HG03103 (cell line): ENCODE results near the gene DPYSL4.
"Not testable (repeated sequence)": the region's sequence is repeated elsewhere in the genome, so short reads cannot be mapped to it uniquely, and the experiment has no call there.

ENCODE experiments used
- ATAC-seq: cut with Tn5 transposase; IDR thresholded peaks from one replicate; pipeline ENCODE4 v1.9.1; 2021; ENCODE audit warnings: low read depth; ENCODE audit not compliant: unreplicated experiment

DPYSL4 gene

DNA sequence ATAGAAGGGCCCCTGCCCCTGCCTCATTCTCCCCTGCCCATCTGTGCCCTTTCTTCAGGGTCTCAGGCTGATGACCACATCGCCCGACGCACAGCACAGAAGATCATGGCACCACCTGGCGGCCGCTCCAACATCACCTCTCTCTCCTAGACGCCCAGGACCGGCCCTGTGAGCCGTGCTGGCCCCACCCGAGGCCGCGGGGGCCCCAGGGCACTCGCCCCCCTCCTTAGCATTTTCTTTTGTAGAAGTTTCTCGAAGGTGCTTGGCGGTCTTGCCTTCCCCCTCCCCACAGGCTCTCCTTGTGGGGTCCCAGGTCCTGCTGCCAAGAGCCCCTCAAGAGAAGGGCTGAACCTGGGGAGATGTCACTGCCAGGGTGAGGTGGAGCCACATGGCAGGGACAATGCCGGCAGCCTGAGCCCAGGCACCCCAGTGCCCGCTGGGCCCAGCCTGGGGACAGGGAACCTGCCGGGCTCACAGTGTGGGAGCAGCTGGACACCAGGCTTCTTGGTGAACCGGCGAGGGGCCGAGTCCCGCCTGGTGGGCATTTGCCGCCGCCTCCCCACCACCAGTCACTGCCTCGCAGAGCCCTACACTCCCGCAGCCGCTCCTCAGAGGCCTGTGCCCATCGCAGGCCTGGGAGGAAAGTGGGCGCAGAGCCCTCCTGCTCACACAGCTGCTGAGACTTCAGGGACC is 18.2 kb downstream of the DPYSL4 start:
- no peak for ATAC-seq

DNA sequence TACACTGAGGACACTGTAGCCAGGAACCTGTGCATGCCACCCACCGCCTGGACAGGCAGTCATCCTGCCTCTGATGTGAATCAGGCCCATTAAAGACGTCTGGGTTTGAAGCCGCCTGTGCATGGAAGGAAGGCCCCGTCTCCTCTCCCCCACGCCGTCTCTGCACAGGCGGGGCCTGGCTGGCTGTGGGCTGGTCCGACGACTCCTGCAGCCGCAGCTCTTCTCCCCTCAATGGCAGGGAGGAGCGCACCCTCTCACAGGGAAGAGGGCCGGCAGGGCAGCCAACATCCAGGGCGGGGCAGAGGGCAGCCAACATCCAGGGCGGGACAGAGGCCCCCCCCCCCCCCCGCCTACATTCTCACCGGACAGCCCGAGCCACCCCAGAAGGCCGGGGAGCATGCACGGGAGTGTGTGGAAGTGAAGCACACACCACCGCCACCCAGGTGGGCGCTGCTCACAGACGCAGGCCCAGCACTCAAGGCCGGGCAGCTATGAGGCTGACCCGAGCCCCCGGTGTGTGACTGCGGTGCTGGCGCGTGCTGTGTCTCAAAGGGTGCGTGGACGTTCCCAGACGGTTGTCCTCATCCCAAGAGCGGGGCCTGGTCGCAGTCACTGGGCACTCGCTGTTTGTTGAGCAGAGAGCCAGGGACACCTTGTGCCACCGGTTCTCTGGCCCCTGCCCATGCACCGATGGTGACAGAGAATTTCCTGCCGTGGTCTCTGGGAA is 19.1 kb downstream of the DPYSL4 start:
- ATAC-seq = no peak

DNA sequence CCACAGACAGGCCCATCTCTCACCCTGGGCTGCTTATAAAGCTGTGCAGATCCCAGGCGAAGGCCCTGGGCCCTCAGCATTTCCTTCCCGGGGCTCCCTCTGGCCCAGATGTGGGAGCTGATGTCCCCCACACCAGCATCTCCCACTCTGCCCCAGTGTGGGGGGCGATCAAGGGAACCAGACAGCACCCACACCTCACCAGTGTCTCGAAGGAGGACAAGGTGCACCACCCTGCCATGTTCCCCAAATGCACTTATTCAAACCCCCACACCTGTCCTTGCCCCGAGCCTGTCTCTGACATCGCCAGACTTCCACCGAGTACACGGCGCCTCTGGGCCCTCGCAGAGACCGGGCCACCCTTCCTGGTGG is 19.6 kb downstream of the DPYSL4 start:
- no peak for ATAC-seq

DNA sequence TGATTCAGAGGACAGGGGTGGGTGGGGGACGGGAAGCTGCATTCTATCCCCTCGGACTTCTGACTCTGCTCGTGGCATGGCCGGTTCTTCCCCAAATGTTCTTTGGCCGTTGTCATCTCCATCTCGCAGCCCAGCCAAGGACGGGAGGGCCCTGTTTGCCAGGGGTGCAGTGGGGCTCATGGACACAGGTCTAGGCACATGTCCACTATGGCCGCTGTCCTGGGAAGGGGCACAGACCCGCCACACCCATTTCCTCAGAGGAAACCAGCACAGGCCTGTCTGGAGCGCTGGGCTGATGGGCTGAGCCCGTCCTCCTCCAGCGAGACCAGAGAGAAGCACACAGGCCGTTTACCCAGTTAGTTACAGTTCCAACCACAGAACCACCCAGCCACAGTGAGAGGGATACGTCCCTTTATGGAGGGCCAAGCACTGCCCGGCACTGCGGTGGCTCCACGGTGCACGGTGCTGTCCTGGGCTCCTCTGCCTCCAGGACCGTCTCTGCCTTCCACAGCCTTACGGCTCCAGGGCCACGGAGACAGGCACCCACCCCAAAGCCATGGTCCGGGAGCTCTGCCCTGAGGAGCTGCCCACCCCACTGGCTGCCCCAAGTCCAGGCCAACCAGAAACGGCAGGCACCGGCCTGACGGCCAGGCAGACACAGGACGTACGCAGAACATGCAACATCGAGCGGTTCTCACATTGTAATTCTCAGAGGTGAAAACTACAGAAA is 20.2 kb downstream of the DPYSL4 start:
- ATAC-seq = no peak

DNA sequence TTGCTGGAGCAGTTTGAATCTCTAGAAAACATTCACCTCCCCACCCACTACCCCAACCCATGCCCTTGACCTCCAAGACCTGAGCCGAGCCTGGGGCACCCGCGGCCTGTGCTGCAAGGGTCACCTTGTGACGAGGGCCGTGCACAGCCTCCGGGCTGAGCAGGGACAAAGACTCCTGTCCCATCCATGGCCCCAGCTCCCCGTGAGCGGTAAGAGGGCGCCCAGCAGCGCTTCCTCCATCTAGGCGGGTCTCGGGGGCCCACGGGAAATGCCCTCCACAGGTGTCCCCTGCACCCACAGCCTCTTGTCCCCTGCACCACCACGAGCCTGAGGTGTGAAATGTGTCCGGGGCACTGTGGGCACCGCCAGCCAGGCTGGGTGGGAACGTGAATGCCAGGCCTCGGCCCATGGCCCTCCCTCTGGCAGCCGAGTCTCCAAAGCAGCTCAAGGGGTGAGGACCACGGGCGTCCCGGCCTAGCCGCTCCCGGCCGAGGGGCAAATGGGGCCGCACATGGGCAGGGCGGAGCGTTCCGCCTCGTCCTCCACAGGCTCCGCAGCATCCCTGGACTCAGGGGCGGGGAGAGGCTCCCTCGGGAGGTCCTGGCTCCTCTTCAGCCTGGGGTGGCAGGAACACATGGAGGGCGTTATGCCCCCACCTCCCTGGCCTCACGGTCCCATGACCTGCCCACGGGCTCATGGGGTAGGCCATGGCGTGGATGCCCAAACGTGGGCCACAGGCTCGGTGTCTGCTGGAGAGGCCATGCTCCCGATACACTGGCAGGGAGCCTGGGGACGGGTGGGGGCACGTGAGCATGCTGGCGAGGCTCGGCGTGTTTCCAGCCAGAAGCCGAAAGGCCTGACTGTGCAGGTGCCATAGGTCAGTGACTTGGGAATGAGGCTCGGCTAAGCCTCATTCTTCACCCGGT is 21.1 kb downstream of the DPYSL4 start:
- ATAC-seq = no peak

DNA sequence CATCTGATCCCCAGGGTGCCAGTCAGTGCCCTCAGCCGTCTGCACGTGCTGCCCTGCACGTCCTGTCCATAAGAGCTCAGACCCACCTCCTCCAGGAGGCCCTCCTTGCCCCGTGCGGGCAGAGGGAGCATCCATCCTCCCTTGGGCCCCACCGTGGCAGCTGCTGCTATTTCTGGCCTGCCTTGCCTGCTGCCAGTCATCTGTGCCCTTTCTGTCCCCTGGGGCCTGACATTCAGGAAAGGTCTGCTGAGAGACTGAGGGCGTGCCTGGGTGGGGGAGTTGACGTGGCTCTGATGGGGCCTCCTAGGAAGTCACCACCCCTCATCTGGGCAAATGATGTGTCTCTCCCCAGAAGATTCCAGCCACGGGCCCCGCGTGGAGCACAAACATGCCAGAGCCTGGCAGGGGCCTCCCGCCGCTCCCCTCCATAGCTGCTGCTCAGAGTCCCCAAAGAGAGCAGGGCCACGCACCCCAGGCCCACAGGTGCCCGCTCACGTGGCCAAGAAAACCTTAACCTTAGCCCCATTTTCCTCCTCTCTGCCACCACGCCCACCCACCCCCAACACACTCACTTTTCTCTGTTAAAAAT is 21.8 kb downstream of the DPYSL4 start:
- no peak for ATAC-seq

DNA sequence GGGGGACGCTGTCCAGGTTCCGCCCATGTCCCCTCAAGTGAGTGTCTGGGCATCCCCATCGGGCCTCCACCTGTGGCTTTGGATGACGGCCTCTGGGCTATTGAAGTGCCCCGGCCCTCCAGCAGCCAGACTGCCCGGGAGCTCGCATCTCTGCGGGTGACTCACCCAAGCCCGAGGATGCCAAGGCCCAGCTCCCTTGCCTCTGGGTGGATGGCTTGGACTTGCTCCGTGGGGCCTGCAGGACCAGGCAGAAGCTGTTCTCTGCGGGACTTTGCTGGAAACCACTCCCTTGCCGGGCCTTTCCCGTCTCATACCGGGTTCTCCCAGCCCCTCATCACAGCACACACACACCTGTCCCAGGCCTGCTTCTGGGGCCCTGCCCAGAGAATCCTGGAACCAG is 22.4 kb downstream of the DPYSL4 start:
- no peak for ATAC-seq

DNA sequence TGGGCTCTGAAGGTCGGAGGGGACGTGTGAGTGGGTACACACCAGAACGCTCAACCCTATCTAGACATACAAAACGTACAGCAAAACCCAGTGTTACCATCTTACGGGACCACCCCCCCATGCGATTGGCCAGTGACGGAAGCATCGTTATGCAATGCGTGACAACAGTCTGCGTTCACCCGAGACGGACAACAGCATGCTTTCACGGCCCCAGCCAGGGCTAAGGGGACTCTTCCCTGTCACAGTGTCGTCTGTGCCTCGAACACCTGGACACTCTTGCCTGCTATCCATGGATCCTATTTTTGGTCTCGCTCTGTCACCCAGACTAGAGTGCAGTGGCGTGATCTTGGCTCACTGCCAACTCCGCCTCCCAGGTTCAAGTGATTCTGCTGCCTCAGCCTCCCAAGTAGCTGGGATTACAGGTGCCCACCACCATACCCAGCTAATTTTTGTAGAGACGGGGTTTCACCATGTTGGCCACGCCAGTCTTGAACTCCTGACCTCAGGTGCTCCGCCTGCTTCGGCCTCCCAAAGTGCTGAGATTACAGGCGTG is 23.3 kb downstream of the DPYSL4 start:
- ATAC-seq = no peak

DNA sequence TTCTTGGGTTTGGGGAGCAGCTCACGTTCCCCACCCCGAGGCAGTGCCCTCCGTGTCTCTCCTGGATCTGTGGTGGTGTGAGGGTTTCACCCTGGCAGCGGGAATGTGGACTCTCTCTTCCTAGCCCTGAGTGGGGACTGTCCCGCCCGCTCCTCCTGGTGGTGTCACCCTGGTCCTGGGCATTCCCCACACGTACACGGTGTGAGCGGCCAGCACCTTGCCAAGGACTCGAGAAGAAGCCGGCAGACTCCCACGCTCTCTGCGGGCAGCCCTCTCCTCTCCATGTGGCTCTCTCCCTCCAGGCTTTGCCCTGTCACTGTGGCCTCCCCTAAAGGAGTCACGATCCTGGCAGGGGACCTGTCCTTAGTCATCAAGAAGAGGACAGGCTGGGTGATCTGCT is 24.0 kb downstream of the DPYSL4 start:
- ATAC-seq = no peak

DNA sequence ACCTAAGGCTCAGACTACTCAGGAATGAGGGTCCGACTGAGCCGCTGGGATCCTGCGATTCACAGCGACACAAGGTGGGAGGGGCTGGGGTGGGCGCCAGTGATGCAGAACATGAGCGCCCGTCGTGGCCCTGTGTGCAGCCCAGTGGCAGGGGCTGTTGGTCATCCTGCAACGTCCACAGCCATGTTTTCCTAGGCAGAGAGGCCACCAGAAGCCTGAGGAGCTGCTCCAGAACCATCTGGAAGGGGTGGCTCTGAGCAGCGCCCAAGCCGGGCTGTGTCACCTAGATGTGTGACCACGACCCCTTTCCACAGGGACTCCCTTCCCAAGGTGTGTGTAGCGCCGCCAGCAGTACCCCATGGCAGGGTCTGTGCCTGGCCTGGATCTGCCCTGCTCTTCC is 24.5 kb downstream of the DPYSL4 start:
- no peak for ATAC-seq

DNA sequence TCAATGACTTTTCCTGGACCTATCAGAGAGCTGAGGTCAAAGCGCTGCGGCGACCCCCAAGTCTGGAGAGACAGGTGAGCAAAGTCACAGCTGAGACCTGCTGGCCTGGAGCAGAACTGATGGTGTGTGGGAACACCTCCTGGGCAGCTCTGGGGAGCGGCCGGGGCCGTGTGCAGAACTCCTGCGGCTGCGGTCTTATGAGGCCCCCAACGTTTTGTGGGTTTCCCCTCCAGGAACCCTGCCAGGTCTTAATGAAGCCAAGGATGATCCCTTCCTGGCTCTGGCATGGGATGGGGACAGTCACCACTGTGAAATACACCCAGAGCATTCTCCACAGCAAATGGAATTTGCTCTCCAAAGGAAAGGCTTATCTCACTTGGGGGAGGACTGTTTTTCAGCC is 26.1 kb downstream of the DPYSL4 start:
- no peak for ATAC-seq

DNA sequence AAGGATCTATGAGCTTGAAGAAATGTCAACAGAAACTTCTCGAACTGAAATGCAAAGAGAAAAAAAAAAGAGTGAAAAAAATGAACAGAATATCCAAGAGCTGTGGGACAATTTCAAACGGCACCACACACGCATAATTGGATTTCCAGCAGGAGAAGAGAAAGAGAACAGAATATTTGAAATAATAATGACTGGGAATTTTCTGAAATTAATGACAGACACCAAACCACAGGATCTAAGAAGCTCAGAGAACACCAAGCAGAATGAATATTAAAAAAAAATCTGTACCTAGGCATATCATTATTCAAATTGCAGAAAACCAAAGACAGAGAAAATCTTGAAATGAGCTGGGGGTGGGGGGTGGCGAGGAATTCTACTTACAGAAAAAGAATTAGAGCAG is 27.2 kb downstream of the DPYSL4 start:
- no peak for ATAC-seq

DNA sequence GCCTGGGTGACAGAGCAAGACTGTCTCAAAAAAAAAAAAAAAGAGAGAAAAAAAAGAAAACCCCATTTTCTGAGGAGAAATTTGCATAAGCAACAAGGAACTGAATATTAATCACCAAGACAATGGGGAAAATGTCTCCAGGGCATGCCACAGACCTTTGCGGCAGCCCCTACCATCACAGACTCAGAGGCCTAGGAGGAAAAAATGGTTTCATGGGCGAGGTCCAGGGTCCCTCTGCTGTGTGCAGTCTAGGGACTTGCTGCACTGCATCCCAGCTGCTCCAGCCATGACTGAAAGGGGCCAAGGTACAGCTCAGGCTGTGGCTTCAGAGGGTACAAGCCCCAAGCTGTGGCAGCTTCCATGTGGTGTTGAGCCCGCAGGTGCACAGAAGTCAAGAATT is 29.7 kb downstream of the DPYSL4 start:
- ATAC-seq = not testable (repeated sequence)

DNA sequence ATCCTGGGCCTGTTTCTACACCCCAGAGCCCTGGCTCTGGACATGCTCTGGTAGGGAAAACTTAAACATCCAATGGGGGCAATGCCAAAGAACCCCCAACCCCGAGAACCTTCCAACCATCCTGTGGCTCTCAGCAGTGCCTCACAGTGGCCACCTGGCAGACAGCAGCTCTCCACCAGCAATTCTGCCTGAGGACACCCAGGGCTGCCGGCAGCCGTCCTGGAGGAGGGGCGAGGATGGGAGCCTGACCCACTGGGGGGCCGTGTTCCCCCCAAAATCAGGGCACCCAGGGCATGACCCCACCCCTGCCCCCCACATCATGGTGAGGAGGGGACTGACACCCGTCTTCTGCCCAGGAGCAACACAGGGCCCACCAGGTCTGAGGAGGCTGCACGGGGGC is 32.7 kb downstream of the DPYSL4 start:
- no peak for ATAC-seq

DNA sequence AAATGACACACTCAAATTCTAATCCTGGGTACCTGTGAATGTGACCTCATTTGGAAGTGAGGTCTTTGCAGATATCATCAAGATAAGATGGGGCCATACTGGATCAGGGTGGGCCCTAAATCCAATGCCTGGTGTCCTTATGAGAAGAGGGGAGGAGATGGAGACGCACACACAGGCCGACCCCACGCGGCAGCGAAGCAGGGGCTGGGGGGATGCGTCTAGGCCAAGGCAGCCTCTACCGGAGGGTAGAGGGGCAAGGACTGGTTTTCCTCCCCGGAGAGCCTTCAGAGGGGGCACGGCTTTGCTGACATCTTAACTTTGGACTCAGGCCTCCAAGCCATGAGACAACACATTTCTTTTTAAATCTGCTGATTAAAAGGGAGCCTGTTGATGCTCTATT is 33.3 kb downstream of the DPYSL4 start:
- no peak for ATAC-seq

DNA sequence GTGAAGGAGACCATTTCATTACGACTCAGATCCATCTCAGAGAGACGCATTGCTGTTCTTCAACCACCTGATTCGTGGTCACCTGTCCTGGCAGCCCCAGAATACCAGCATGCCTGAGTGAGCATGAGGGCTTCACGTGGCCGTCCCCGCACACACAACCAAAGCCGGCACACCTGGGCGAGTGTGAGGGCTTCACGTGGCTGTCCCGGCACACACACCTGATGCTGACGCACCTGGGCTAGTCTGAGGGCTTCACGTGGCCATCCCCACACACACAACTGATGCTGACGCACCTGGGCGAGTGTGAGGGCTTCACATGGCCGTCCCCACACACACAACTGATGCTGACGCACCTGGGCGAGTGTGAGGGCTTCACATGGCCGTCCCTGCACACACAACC is 34.2 kb downstream of the DPYSL4 start:
- not testable (repeated sequence) for ATAC-seq

DNA sequence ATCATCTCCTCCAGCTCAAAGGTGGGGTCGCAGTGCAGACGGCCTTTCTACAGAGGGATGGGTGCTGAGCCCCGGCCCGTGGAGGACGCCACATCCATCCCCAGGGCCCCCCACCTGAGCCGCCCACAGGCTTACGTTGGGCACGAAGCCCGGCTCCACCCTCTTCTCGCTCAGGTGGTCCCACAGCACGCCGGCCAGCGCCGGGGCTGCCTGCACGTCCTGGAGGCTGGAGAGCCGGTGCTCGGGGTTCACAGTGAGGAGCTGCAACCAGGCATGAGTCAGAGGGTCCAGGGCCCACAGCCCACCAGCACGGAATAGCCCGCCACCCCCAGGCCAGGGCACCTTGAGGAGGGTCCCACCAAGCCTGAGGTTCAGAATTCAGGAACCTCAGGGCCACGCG is 36.0 kb downstream of the DPYSL4 start:
- ATAC-seq = no peak

DNA sequence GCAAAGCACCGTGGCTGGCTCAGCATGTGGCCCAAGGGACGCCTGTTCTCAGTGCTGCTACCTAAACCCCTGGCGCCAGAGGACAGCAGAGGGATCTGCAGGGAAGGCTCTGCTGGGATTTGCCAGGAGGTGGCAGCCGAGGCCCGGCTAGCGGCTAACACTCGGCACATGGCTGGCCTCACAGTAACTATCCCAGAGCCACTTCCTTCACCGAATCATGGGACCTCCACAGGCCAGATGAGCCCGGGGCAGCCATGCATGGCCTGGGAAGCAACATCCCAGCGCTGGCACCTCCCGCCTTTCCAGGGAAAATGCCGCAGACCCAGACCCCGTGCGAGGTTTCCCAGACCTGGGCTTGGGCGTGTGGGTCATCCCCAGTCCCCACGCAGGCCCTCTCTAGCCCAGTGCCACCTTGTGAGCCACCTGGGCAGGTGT is 36.4 kb downstream of the DPYSL4 start:
- ATAC-seq = peak; percentile 90

DNA sequence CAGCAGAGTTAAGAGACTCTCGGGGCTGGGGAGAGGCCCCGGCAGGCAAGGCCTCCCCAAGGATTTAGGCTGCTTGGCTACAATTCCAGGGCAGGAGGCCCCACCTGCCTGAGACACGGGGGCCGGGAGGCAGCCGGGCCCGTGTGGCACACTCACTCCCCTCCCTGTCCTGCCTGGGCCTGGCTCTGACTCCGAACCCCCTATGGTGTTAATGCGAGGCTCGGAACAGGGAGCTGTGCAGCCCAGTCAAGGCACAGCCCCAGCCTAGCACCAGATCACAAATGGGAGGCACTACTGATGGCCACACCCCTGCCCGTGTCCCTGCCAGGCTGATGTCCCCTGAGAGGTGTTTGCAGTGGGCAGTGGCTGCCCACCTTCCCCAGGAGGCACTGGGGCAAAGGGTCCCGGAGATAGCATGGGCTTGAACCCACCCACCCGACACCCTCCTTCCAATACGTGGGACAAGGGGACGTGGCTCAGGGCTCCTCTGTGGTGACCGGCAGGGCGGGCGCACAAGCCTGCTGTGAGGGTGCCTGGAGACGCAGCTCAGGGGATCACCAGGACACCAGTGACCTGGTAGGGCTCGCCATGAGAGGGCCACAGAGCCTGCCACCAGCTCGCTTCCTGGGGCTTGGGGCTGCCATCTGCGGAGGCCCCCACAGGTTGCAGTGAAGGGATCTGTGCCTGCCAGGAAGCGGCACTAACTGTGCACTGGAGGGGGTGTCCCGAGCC is 37.0 kb downstream of the DPYSL4 start:
- ATAC-seq = no peak
